Heart left ventricle (tissue), 13 donors: ENCODE data around the gene TMEM33.

Experiments
- POLR2A ChIP-seq, 2 donors: fragments of 450-650 bp; IDR thresholded peaks; one replicate each; pipeline ENCODE4 v1.6.1; 2017; ENCODE audit warnings: antibody characterized with exemption in 2 of 2, mild to moderate bottlenecking in 2 of 2, moderate library complexity in 2 of 2
- TF ChIP-seq, protein P1 (sequence below), 12 donors: fragments of 200-600 bp; sonication (generic) in 4 of 12; IDR thresholded peaks; one replicate each; pipeline versions ENCODE4 v1.5.0 to v1.8.0; 2018 to 2022; ENCODE audit warnings: antibody characterized with exemption in 12 of 12, mild to moderate bottlenecking in 5 of 12
- donor health status: ischemic (EF 13 %, LVEDD 7.1; RV severe dilation, severe dysfunction).
- donor health status: DM: no; HTN: yes; CAD: no.
- donor health status: DM: no; HTN: no; CAD: no.
- donor health status: ischemic (EF 25% LVEDD 6.9; RV normal size, moderate dysfunction).
- donor health status: ischemic (EF 25% LVEDD 5.7; RV mildly dilated, moderate dysfunction).
- donor health status: ischemic (EF 35%, LVEDD 5.7; RV mildly dilated, moderate dysfunction).
- donor health status: nonischemic (EF 11% LVEDD 7.7; RV severe dilation, severe dysfunction).
- donor health status: DM: yes; HTN: yes; CAD: no.
- donor health status: PGD.
- donor health status: ischemic (EF 29% LVEDD 5.4; RV normal size, mild dysfunction).
- donor health status: nonischemic (EF 23%, LVEDD 6.1; RV moderate dilation, normal function).

DNA sequence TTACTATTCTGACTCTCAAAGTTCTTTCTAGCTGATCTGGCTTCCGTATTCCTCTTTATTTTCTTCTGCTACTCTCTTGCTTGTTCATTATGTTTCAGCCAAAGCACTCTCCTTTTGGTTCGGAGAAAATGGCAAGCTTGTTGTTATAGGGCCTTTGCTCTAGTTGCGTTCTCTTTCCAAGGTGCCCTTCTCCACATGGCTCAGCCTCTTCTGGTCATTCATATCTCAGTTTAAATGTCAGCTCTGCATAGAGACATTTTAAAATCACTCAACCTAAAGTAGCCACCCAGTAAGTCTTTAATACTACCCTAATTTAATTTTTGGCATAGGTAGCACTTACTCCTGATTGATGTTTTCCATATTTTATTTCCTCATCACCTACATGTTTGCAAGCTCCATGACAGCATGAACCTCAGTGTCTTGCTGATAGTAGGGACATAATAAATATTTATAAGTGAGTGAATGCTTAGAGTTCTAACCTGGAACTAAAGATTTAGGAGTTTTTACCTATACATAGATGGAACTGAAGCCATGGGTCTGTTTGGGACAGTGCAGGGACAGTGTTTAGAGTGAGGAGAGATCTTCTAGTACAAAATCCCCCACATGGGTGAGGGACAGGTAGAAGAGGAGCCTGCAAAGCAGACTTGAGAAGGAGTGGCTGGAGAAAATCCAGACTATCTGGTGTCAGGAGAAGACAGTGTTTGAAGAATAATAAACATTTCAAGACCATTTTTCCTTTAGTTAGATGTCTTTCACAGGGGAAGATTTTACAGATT lies 73.0 kb downstream of the TMEM33 start:
- no peak for TF ChIP-seq POLR2A (IDR thresholded peaks at IDR 0.05)
- TF ChIP-seq, protein P1, sequence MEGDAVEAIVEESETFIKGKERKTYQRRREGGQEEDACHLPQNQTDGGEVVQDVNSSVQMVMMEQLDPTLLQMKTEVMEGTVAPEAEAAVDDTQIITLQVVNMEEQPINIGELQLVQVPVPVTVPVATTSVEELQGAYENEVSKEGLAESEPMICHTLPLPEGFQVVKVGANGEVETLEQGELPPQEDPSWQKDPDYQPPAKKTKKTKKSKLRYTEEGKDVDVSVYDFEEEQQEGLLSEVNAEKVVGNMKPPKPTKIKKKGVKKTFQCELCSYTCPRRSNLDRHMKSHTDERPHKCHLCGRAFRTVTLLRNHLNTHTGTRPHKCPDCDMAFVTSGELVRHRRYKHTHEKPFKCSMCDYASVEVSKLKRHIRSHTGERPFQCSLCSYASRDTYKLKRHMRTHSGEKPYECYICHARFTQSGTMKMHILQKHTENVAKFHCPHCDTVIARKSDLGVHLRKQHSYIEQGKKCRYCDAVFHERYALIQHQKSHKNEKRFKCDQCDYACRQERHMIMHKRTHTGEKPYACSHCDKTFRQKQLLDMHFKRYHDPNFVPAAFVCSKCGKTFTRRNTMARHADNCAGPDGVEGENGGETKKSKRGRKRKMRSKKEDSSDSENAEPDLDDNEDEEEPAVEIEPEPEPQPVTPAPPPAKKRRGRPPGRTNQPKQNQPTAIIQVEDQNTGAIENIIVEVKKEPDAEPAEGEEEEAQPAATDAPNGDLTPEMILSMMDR (IDR thresholded peaks at IDR 0.05), result no peak
